Duodenal mucosa (tissue), 2 donors: Measurements from ENCODE around the gene WDR45B.

ENCODE experiments used
- H3K27ac ChIP-seq: one replicate; pipeline ENCODE4 v1.7.0; 2013; ENCODE audit warnings: low read depth, low read length
- H3K27me3 ChIP-seq, 2 donors: one replicate each; pipeline ENCODE4 v1.7.0; 2013; ENCODE audit warnings: low read length in 2 of 2, control low read depth in 1 of 2; ENCODE audit not compliant: insufficient read depth in 2 of 2, control insufficient read depth in 1 of 2
- H3K36me3 ChIP-seq, 2 donors: one replicate each; pipeline ENCODE4 v1.7.0; 2013; ENCODE audit warnings: low read length in 2 of 2, control low read depth in 1 of 2; ENCODE audit not compliant: insufficient read depth in 2 of 2, control insufficient read depth in 1 of 2
- H3K4me1 ChIP-seq, 2 donors: one replicate each; pipeline ENCODE4 v1.7.0; 2013; ENCODE audit warnings: low read length in 2 of 2, control low read depth in 1 of 2; ENCODE audit not compliant: insufficient read depth in 2 of 2, control insufficient read depth in 1 of 2
- H3K4me3 ChIP-seq, 2 donors: one replicate each; pipeline ENCODE4 v1.7.0; 2013; ENCODE audit warnings: low read length in 2 of 2, low read depth in 1 of 2
- H3K9ac ChIP-seq, 2 donors: one replicate each; pipeline ENCODE4 v1.7.0; 2013; ENCODE audit warnings: low read length in 2 of 2, low read depth in 1 of 2
- H3K9me3 ChIP-seq, 2 donors: one replicate each; pipeline ENCODE4 v1.7.0; 2013; ENCODE audit warnings: low read length in 2 of 2, control low read depth in 1 of 2; ENCODE audit not compliant: control insufficient read depth in 1 of 2

The WDR45B gene

DNA sequence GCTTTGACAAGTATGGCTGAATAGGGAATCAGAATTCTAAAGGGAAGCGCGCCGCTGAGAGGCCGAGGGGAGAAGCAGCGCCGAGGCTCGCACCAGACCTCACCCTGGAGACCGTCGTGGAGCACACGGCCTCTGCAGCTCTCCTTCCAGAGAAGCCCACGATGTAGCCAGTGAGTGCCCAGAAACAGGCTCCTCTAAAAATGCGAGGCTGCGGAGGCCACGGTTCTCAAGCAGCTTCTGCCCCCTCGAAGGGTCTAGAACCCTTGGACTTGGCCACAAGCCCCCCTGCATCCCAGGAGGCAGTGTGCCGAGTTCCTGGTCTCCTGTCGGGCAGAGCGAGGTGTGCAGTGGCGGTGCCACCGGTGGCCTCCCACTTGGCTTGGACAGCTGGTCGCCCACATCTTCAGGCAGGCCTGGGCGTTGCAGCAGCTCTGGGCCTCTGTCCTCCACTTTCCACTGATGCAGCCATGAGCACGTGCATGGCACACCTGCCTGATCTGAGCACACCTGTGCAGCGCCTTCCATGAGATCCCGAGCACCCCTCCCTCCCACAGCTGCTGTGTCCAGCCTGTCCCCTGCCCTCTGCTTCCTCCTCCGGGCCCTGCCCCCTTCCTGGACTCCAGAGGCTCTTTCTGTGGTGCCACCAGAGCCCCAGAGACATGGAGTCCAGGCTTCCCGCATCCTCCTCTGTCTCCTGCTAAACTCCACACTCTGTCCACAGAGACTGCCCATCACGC is 18.9 kb upstream of the WDR45B start:
- peaks cover 0 to 6% of the 10 kb centered on the region in 2 donors for H3K4me1 ChIP-seq
- H3K27me3 ChIP-seq, result no peaks in the 10 kb centered on the region
- H3K27ac ChIP-seq, result no peak overlapping the region
- H3K36me3 ChIP-seq, result peaks cover 0 to 3% of the 10 kb centered on the region in 2 donors
- H3K9ac ChIP-seq, result no peak overlapping the region
- no peaks in the 10 kb centered on the region for H3K9me3 ChIP-seq
- no peak overlapping the region for H3K4me3 ChIP-seq

DNA sequence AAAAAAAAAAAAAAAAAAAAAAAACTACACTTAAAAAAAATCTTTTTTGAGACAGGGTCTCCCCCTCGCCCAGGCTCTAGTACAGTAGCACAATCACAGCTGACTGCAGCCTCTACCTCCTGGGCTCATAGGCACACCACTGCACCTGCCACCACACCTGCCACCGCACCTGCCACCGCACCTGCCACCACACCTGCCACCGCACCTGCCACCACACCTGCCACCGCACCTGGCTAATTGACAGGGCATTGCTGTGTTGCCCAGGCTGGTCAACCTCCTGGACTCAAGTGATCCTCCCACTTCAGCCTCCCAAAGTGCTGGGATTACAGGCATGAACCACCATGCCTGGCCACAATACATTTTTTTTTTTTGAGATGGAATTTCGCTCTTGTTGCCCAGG is 17.6 kb upstream of the WDR45B start:
- Histone ChIP-seq H3K36me3 (peaks cover under 1 to 5% of the 10 kb centered on the region in 2 donors), H3K27ac (no peak overlapping the region), H3K4me1 (peaks cover 0 to 6% of the 10 kb centered on the region in 2 donors), H3K9ac (no peak overlapping the region), H3K9me3 (no peaks in the 10 kb centered on the region), H3K27me3 (no peaks in the 10 kb centered on the region), H3K4me3 (no peak overlapping the region)

DNA sequence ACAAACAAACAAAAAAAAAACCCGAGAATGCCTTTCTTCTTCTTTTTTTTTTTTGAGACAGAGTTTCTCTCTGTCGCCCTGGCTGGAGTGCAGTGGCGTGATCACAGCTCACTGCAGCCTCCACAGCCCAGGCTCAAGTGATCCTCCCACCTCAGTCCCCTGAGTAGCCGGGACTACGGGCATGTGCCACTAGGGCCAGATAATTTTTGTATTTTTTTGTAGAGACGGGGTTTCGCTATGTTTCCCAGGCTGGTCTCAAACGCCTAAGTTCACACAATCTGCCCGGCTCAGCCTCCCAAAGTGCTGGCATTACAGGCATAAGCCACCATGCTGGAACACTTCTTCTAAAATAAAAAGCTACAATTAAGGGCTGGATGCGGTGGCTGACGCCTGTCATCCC is 17.0 kb upstream of the WDR45B start:
- Histone ChIP-seq H3K36me3 (peaks cover 7 to 11% of the 10 kb centered on the region in 2 donors), H3K27me3 (no peaks in the 10 kb centered on the region), H3K27ac (no peak overlapping the region)

GRCh38 chr17:82664701-82665182 is 16.5 kb upstream of the WDR45B start:
- Histone ChIP-seq H3K27ac (no peak overlapping the region), H3K4me3 (no peak overlapping the region), H3K4me1 (peaks cover 0 to 6% of the 10 kb centered on the region in 2 donors), H3K9me3 (no peaks in the 10 kb centered on the region), H3K36me3 (peaks cover 10 to 16% of the 10 kb centered on the region in 2 donors), H3K27me3 (no peaks in the 10 kb centered on the region), H3K9ac (no peak overlapping the region)

More for the DNA sequence above, 17.0 kb upstream of the WDR45B start:
- Histone ChIP-seq H3K4me1 (peaks cover 0 to 6% of the 10 kb centered on the region in 2 donors), H3K4me3 (no peak overlapping the region), H3K9me3 (no peaks in the 10 kb centered on the region), H3K9ac (no peak overlapping the region)

- peaks cover 10 to 20% of the 10 kb centered on the region in 2 donors for H3K36me3 ChIP-seq
- H3K4me1 ChIP-seq, result peaks cover 0 to 6% of the 10 kb centered on the region in 2 donors
- no peak overlapping the region for H3K4me3 ChIP-seq
- H3K27me3 ChIP-seq, result no peaks in the 10 kb centered on the region
- H3K27ac ChIP-seq, result no peak overlapping the region
- H3K9me3 ChIP-seq, result no peaks in the 10 kb centered on the region
- no peak overlapping the region for H3K9ac ChIP-seq
These were observed 16.0 kb upstream of the WDR45B start for GRCh38 chr17:82664276-82664575.

GRCh38 chr17:82663381-82664275 is 15.4 kb upstream of the WDR45B start:
- no peak overlapping the region for H3K4me3 ChIP-seq
- H3K27ac ChIP-seq, result no peak overlapping the region
- peaks cover 0 to 3% of the 10 kb centered on the region in 2 donors for H3K4me1 ChIP-seq
- H3K9me3 ChIP-seq, result no peaks in the 10 kb centered on the region
- peaks cover 10 to 26% of the 10 kb centered on the region in 2 donors for H3K36me3 ChIP-seq
- H3K9ac ChIP-seq, result no peak overlapping the region
- no peaks in the 10 kb centered on the region for H3K27me3 ChIP-seq

DNA sequence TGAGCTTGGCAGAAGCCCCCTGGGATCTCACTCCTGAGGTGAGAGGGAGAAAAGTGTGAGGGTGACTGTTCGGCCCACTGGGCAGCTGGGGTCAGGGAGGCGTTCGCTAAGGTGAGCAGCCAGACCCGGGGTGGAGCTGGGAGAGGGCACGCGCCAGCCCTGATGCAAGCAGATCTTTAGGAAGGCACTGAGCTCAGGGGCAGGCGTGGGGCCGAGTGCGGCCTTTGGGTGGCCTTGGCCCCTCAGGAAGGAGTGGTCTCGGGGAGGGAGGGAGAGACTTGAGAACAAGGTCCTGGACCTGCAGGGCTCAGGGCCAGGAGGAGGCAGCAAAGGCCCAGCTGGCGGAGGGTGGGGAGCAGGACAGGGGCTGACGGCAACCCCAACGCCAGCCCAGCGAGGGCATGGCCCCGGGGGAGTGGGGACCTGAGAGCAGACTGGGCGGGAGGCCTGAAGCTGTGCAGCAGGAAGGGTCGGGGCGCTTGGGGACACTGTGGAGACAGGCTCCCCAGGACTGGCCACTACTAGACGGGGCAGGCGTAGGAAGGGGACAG is 14.5 kb upstream of the WDR45B start:
- Histone ChIP-seq H3K9ac (no peak overlapping the region), H3K36me3 (peaks cover 10 to 28% of the 10 kb centered on the region in 2 donors), H3K4me1 (no peaks in the 10 kb centered on the region), H3K9me3 (no peaks in the 10 kb centered on the region), H3K27me3 (no peaks in the 10 kb centered on the region), H3K27ac (no peak overlapping the region), H3K4me3 (no peak overlapping the region)

GRCh38 chr17:82661717-82662683 is 13.8 kb upstream of the WDR45B start:
- Histone ChIP-seq H3K9ac (no peak overlapping the region), H3K27me3 (no peaks in the 10 kb centered on the region), H3K4me1 (no peaks in the 10 kb centered on the region), H3K4me3 (no peak overlapping the region), H3K27ac (no peak overlapping the region), H3K36me3 (peaks cover 15 to 32% of the 10 kb centered on the region in 2 donors), H3K9me3 (no peaks in the 10 kb centered on the region)

DNA sequence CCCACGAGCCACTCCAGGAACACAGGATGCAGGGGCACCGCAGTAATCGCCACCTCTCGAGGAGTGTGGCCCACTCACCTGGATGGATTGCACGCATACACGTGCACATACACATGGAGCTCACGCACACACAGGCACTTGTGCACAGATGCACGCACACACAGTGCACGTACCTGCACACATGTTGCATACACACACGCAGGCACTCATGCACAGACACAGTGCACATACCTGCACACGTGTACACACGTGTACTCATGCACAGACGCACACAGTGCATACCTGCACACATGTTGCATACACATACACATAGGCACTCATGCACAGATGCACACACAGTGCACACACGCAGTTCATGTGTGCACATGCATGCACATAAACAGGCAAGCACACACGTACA is 11.6 kb upstream of the WDR45B start:
- peaks cover 5 to 7% of the 10 kb centered on the region in 2 donors for H3K4me1 ChIP-seq
- H3K27me3 ChIP-seq, result no peaks in the 10 kb centered on the region
- H3K4me3 ChIP-seq, result no peak overlapping the region
- H3K9me3 ChIP-seq, result no peaks in the 10 kb centered on the region
- no peak overlapping the region for H3K9ac ChIP-seq
- no peak overlapping the region for H3K27ac ChIP-seq
- peaks cover 15 to 37% of the 10 kb centered on the region in 2 donors for H3K36me3 ChIP-seq
